Osteocyte (in vitro differentiated cells): ENCODE results near the gene MEGF10. TPM values are rescaled to one million over a fixed set of nuclear protein-coding genes. Genes with fewer than 3 reads are reported as not detected.

ENCODE experiments used
- DNase-seq: peaks from one replicate; pipeline ENCODE4 v3.0.0; 2021; ENCODE audit warnings: mixed read lengths; ENCODE audit not compliant: unreplicated experiment; ENCODE audit errors: extremely low spot score
- H3K27ac Mint-ChIP-seq: one replicate; pipeline ENCODE4 v1.8.0; 2021; ENCODE audit warnings: mild to moderate bottlenecking, mixed read lengths; ENCODE audit not compliant: unreplicated experiment
- H3K27me3 Mint-ChIP-seq: one replicate; pipeline ENCODE4 v1.8.0; 2021; ENCODE audit warnings: mixed read lengths; ENCODE audit not compliant: unreplicated experiment
- H3K36me3 Mint-ChIP-seq: one replicate; pipeline ENCODE4 v1.8.0; 2021; ENCODE audit warnings: mixed read lengths; ENCODE audit not compliant: unreplicated experiment
- H3K4me1 Mint-ChIP-seq: one replicate; pipeline ENCODE4 v1.8.0; 2021; ENCODE audit warnings: mixed read lengths; ENCODE audit not compliant: unreplicated experiment
- H3K4me3 Mint-ChIP-seq: one replicate; pipeline ENCODE4 v1.8.0; 2021; ENCODE audit warnings: mild to moderate bottlenecking, moderate library complexity, mixed read lengths; ENCODE audit not compliant: unreplicated experiment
- H3K9me3 Mint-ChIP-seq: one replicate; pipeline ENCODE4 v1.8.0; 2021; ENCODE audit warnings: mixed read lengths; ENCODE audit not compliant: unreplicated experiment
- CTCF ChIP-seq: fragments of 200-600 bp; sonication (generic); IDR thresholded peaks from 2 replicates; pipeline ENCODE4 v1.5.0; 2021; ENCODE audit warnings: antibody characterized with exemption, mild to moderate bottlenecking, moderate library complexity
- total RNA-seq: library from RNA; stranded (reverse); gene quantifications from 2 replicates; pipeline ENCODE4 v1.2.1, GENCODE V29; 2021

MEGF10 gene
- total RNA-seq, 1 donor from 2014 or later = 39.8 TPM

- no peak overlapping the region for H3K4me3 Mint-ChIP-seq
- no peak for DNase-seq
- H3K27ac Mint-ChIP-seq = no peak overlapping the region
- H3K9me3 Mint-ChIP-seq = no peaks in the 10 kb centered on the region
- peaks cover 12% of the 10 kb centered on the region for H3K4me1 Mint-ChIP-seq
- H3K36me3 Mint-ChIP-seq = peaks cover 4% of the 10 kb centered on the region
- TF ChIP-seq CTCF = no peak
- H3K27me3 Mint-ChIP-seq = no peaks in the 10 kb centered on the region
Observed at GRCh38 chr5:127320032-127320965, 29.7 kb downstream of the MEGF10 start.

GRCh38 chr5:127321465-127321864 is 30.9 kb downstream of the MEGF10 start:
- no peak overlapping the region for H3K27ac Mint-ChIP-seq
- peaks cover 4% of the 10 kb centered on the region for H3K36me3 Mint-ChIP-seq
- no peaks in the 10 kb centered on the region for H3K27me3 Mint-ChIP-seq
- H3K4me3 Mint-ChIP-seq = no peak overlapping the region
- no peak for TF ChIP-seq CTCF
- H3K4me1 Mint-ChIP-seq = peaks cover 12% of the 10 kb centered on the region
- no peaks in the 10 kb centered on the region for H3K9me3 Mint-ChIP-seq
- DNase-seq = no peak

GRCh38 chr5:127322403-127322802 is 31.8 kb downstream of the MEGF10 start:
- H3K9me3 Mint-ChIP-seq = no peaks in the 10 kb centered on the region
- no peaks in the 10 kb centered on the region for H3K27me3 Mint-ChIP-seq
- no peak overlapping the region for H3K27ac Mint-ChIP-seq
- peaks cover 14% of the 10 kb centered on the region for H3K4me1 Mint-ChIP-seq
- no peak for TF ChIP-seq CTCF
- H3K36me3 Mint-ChIP-seq = peaks cover 3% of the 10 kb centered on the region
- no peak overlapping the region for H3K4me3 Mint-ChIP-seq
- no peak for DNase-seq

- no peaks in the 10 kb centered on the region for H3K9me3 Mint-ChIP-seq
Observed at GRCh38 chr5:127324756-127325155, 34.2 kb downstream of the MEGF10 start.

More at GRCh38 chr5:127324756-127325155, 34.2 kb downstream of the MEGF10 start:
- peaks cover 15% of the 10 kb centered on the region for H3K4me1 Mint-ChIP-seq
- no peak overlapping the region for H3K27ac Mint-ChIP-seq
- H3K27me3 Mint-ChIP-seq = no peaks in the 10 kb centered on the region
- no peaks in the 10 kb centered on the region for H3K36me3 Mint-ChIP-seq
- no peak for TF ChIP-seq CTCF
- no peak for DNase-seq
- H3K4me3 Mint-ChIP-seq = no peak overlapping the region
